ENCODE measurements around the gene TNRC6C.

DNA sequence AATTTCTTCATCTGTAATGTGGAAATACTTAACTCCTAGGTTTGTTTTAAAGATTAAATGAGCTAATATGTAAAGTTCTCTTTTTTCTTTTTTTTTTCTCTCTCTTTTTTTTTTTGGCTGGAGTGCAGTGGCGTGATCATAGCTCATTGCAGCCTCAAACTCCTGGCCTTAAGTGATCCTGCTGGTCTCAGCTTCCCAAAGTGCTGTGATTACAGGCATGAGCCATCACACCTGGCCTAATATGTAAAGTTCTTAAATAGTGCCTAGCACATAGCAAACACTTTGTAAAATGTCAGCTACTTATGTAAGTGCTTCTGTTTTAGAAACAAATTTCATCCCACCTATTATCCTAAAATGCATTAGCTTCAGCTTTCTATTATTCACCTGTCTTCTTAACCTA, 130.0 kb downstream of the TNRC6C start:
- TF ChIP-seq, protein P1, sequence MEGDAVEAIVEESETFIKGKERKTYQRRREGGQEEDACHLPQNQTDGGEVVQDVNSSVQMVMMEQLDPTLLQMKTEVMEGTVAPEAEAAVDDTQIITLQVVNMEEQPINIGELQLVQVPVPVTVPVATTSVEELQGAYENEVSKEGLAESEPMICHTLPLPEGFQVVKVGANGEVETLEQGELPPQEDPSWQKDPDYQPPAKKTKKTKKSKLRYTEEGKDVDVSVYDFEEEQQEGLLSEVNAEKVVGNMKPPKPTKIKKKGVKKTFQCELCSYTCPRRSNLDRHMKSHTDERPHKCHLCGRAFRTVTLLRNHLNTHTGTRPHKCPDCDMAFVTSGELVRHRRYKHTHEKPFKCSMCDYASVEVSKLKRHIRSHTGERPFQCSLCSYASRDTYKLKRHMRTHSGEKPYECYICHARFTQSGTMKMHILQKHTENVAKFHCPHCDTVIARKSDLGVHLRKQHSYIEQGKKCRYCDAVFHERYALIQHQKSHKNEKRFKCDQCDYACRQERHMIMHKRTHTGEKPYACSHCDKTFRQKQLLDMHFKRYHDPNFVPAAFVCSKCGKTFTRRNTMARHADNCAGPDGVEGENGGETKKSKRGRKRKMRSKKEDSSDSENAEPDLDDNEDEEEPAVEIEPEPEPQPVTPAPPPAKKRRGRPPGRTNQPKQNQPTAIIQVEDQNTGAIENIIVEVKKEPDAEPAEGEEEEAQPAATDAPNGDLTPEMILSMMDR (IDR thresholded peaks at IDR 0.05), result no peak
- TF ChIP-seq POLR2AphosphoS5 (IDR thresholded peaks at IDR 0.05), result no peak

Data from sigmoid colon (tissue), 4 donors.